WTC11 (cell line): Measurements from ENCODE around the gene LRRC40. TPM values are rescaled to one million over a fixed set of nuclear protein-coding genes. Genes with fewer than 3 reads are reported as not detected.

ENCODE experiments used
- total RNA-seq: library from RNA; stranded (reverse); gene quantifications from 3 replicates; pipeline ENCODE4 v1.2.3, GENCODE V29; 2021

Gene LRRC40
- total RNA-seq, 1 experiment from 2014 or later, result 26.7 TPM

Other genes with a start within 250 kb of the LRRC40 start
- gene SRSF11, start 15.8 kb upstream of the LRRC40 start, total RNA-seq, result 170 to 193 TPM (median 171 TPM) in 3 replicates
- 20.0 to 22.5 TPM (median 21.0 TPM) in 3 replicates for gene ANKRD13C, start 149.1 kb upstream of the LRRC40 start, total RNA-seq
- gene CTH, start 205.7 kb upstream of the LRRC40 start, total RNA-seq, result 20.8 to 27.8 TPM (median 23.9 TPM) in 3 replicates